GM18858 (cell line): ENCODE data around the gene OPRD1.
"Not testable (repeated sequence)": the region's sequence is repeated elsewhere in the genome, so short reads cannot be mapped to it uniquely, and the experiment has no call there.

Experiments
- ATAC-seq: cut with Tn5 transposase; IDR thresholded peaks from one replicate; pipeline ENCODE4 v1.9.1; 2021; ENCODE audit not compliant: unreplicated experiment

OPRD1 gene

GRCh38 chr1:28840928-28841544 lies 29.1 kb downstream of the OPRD1 start:
- ATAC-seq: no peak

- no peak for ATAC-seq
Observed at GRCh38 chr1:28845786-28846543, 34.0 kb downstream of the OPRD1 start.

- not testable (repeated sequence) for ATAC-seq
Observed at GRCh38 chr1:28847207-28847606, 35.2 kb downstream of the OPRD1 start.

GRCh38 chr1:28848416-28848815 lies 36.4 kb downstream of the OPRD1 start:
- no peak for ATAC-seq

GRCh38 chr1:28853093-28853742 lies 41.2 kb downstream of the OPRD1 start:
- ATAC-seq: no peak

- ATAC-seq: not testable (repeated sequence)
Observed at GRCh38 chr1:28854406-28854805, 42.4 kb downstream of the OPRD1 start.

- ATAC-seq: no peak
Observed at GRCh38 chr1:28855046-28855445, 43.1 kb downstream of the OPRD1 start.

- ATAC-seq: no peak
Observed at GRCh38 chr1:28855469-28855951, 43.5 kb downstream of the OPRD1 start.

- ATAC-seq: no peak
Observed at GRCh38 chr1:28855969-28856368, 44.0 kb downstream of the OPRD1 start.

- ATAC-seq: no peak
Observed at GRCh38 chr1:28860332-28861073, 48.5 kb downstream of the OPRD1 start.

GRCh38 chr1:28862571-28863403 lies 50.8 kb downstream of the OPRD1 start:
- no peak for ATAC-seq

- ATAC-seq: no peak
Observed at GRCh38 chr1:28864695-28865094, 52.7 kb downstream of the OPRD1 start.

- ATAC-seq: no peak
Observed at GRCh38 chr1:28865997-28866650, 54.2 kb downstream of the OPRD1 start.

GRCh38 chr1:28867850-28868249 lies 55.9 kb downstream of the OPRD1 start:
- ATAC-seq: no peak

GRCh38 chr1:28869952-28870351 lies 58.0 kb downstream of the OPRD1 start:
- no peak for ATAC-seq

GRCh38 chr1:28871631-28872401 lies 59.8 kb downstream of the OPRD1 start:
- no peak for ATAC-seq

GRCh38 chr1:28875134-28875533 lies 63.2 kb downstream of the OPRD1 start:
- not testable (repeated sequence) for ATAC-seq

- ATAC-seq: peak; percentile 49
Observed at GRCh38 chr1:28877132-28877781, 65.3 kb downstream of the OPRD1 start.

- no peak for ATAC-seq
Observed at GRCh38 chr1:28878796-28879195, 66.8 kb downstream of the OPRD1 start.
